NOMO-1 treated with DMSO at 0.1 percent for 48 hours (cell line): ENCODE measurements around the gene ANKRD11.
"Not testable (repeated sequence)": the region's sequence is repeated elsewhere in the genome, so short reads cannot be mapped to it uniquely, and the experiment has no call there.

Experiments used
- DNase-seq: peaks from one replicate; lab custom pipeline; 2025; ENCODE audit not compliant: unreplicated experiment; lab: John Stamatoyannopoulos, UW

ANKRD11 gene

DNA sequence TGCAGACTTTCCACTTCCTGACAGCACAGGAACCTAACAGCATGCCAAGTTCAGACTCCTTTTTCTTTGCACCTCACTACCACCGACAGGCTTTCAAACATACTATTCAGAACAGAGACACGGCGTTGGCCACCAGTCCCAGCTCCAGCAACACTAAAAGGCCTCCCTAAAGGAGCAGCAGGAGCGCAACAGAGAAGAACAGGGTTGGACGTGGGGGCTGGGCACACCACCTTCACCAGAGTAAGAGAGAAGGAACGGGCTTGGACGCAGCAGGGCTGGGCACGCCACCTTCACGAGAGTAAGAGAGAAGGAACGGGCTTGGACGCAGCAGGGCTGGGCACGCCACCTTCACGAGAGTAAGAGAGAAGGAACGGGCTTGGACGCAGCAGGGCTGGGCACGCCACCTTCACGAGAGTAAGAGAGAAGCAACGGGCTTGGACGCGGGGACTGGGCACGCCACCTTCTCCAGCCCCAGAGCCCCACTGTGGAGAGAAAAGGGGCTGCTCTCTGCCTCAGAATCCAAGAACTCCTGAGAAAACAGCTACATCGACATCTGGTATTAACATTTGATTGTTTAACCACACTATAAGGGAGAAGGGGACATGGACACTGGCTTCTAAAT, 56.9 kb downstream of the ANKRD11 start:
- not testable (repeated sequence) for DNase-seq

DNA sequence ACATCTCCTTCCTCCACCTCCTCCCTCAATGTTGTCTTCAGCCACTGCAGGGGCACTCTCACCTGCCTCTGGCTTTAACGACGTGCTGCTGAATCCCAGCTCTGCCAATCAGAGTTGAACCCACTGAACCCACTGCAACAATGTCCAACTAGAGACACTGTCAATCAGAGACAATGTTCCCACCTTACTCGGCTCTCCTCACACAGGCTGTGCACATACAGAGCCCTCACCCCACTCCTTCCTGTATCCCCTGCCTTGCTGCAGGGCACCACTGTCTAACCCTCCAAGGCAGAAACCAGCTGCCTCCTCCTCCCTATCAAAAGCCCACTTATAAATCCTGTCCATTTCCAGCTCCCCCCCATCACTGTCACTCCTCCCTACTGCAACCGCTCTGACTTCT, 58.7 kb downstream of the ANKRD11 start:
- no peak for DNase-seq

DNA sequence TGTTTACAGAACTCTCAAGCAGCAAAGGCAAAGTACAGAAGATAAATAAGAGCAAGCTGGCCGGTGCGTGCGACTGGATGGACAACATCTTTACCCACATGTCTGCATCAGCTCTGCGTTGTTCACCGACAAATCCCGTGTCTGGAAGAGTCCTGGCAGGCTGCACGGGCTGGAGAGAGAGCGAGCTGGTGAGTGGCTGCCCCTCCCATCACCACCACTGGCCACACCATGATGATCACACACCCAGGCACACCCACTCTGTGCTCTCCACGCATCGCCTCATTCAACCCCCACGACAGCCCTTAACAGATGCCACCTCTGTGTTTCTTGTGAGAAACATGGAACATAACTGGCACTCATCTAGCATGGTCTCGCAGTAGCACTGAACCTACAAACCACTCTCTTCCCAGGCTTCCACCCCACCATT, 59.2 kb downstream of the ANKRD11 start:
- DNase-seq = no peak

DNA sequence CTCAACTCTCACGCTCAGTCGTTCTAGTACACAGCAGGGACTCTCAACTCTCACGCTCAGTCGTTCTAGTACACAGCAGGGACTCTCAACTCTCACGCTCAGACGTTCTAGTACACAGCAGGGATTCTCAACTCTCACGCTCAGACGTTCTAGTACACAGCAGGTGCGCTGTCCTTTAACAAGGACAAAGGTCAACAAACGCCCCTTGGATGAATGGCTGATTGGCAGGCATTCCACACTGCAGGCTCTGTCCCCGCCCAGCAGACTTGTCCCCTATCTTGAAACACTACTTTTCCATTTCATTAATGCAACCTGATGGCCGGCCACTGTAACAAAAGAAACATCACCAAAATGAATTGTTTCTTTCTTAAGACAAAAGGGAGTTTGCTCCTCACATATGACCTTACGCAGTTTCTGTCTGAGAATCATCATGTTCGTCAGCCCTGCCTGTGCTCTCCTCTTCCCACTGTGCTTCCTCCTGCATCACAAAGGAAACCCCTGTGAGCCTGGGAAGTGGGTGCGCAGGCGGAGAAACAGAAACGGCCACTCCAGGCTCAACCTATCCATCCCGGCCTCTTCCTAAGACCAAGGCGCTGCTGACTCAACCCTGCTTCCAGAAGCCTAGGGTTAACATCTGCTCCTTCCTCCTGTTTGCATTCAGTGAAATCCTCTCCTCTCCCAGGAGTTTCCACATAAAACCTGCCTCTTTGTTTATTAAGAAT, 59.8 kb downstream of the ANKRD11 start:
- DNase-seq = no peak

DNA sequence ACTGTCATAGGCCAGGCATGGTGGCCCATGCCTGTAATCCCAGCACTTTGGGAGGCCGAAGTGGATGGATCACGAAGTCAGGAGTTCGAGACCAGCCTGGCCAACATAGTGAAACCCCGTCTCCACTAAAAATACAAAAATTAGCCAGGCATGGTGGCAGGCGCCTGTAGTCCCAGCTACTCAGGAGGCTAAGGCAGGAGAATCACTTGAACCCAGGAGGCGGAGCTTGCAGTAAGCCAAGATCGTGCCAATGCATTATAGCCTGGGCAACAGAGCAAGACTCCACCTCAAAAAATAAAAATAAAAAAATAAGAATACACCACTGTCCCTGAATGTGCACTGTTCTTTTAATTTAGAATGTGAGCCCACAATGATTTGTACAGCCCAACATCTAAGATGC, 61.8 kb downstream of the ANKRD11 start:
- DNase-seq = not testable (repeated sequence)

DNA sequence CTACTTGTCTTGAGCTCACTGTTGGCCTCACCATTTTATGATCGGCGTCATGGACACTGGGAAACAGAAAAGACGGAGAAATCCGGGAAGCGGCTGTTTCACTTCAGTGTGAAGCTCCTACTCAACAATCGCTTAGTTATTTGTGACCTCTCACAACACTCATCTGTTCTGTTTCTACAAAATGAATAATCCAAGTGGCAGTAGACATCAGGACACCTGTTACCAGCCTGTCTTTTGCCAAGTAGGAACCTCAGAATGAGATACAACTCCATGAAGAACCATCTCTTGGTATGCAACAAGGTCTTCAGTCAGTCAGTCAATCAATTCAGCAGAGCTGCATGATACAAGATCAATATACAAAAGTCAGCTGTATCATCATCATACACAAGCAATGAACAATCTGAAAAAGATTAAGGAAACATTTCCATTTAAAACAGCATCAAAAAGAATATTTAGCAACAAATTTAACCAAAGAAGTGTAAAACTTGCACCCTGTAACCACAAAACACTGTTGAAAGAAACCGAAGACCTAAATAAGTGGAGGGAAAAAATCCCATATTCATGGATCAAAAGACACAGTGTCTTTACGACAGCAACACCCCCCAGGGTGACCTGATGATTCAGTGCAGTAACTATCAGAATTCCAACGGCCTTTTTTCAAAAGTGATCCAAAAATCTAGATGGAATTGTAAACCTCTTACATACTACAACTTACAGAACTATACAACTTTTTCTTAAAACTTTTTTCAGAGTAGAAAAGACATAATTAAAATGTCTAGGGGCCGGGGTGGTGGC, 63.4 kb downstream of the ANKRD11 start:
- DNase-seq = no peak

DNA sequence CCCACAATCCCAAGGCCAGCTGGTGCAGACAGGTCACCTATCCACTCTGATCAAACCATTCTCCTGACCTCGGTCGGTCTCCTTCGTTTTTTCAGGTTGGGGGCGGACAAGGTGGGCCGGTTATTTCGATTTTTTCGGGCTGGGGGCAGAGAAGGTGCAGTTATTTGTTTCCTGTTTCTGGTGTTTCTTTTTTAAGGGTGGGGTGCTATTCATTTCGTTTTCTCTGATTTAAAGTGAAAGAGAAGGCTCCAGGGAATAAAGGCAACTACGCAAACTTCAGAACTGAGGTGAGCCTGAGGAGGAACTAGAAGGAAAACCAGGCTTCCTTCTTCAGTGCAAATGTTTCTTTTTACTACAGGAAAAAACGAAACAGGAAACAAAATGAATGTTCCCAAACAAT, 64.8 kb downstream of the ANKRD11 start:
- DNase-seq = no peak

DNA sequence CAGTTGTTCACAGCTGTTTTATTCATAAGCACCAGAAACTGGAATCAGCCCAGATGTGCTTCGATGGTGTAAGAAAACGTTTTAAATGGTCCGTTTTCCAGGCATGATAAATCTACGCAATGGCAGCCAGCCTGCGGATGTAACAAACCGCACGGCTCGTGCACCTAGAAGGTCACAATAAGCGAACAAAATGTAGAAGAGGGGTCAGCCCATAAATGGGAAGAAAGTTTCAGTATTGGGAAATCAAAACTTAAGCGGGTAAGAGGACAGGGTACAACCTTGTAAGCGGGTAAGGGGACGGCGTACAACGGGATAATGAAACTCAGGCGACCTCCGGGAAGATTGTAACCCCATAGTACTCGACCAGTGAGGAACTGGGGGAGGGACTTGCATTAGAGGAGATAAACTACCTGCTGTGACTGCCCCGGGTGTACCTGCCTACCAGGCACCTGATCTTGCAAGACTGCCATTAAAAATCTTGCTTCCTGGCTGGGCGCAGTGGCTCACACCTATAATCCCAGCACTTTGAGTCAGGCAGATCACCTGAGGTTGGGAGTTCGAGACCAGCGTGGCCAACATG, 66.6 kb downstream of the ANKRD11 start:
- DNase-seq = peak; percentile 77

DNA sequence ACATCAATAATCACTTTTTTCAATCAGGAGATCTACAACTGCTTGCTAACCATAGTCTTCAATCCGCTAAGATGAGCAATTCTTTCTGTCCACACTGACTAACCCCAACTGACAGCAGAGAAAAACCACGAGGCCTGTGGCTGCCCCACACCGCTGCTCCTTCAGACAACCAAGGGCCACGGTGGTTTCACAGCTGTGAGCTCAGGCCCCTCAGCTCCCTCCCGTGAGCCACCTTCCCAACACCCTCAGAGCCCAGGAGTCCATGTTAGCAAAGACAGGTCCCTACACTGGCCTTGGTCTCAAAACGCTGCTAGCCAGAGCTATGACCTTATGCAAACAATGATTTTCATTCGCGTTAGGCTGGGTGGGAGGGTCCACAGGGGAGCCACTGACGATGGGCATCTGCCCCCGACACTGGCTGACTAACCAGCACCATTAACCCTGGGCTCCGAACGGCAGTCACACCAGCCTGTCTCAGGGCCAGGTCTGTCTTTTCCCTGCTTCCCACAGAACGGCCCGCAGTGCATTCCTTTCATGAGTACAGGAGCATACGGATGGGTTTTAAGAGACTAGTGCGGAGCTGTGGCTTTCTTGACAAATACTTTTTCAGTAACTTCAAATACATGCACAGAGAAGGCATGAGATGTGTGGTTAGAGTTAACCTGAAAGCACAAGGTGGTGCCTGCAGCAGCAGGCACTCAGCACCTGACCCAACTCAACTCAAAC, 67.3 kb downstream of the ANKRD11 start:
- DNase-seq = peak; percentile 46

DNA sequence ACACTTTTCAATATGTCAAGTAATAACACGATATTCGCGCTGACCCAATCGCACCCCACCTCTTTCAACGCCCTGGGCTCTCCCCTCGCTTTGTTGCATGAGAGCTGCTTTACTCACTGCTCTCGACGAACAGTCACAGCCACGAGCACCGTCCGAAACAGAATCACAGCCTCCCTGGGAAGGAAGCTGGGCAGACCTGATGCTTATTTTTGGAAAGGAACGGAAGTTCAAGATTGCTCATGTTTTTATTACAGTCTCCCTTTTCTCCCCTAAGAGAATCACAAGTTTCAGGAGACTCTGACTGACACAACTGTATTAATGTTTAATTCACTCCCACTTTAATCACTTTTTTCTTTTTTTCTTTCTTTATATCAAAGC, 67.8 kb downstream of the ANKRD11 start:
- DNase-seq = peak; percentile 57

DNA sequence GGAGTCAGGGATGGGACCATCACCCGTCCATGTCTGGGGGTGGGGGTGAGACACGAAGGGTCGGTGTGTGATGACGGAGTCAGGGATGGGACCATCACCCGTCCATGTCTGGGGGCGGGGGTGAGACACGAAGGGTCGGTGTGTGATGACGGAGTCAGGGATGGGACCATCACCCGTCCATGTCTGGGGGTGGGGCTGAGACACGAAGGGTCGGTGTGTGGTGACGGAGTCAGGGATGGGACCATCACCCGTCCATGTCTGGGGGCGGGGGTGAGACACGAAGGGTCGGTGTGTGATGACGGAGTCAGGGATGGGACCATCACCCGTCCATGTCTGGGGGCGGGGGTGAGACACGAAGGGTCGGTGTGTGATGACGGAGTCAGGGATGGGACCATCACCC, 69.1 kb downstream of the ANKRD11 start:
- DNase-seq = not testable (repeated sequence)

DNA sequence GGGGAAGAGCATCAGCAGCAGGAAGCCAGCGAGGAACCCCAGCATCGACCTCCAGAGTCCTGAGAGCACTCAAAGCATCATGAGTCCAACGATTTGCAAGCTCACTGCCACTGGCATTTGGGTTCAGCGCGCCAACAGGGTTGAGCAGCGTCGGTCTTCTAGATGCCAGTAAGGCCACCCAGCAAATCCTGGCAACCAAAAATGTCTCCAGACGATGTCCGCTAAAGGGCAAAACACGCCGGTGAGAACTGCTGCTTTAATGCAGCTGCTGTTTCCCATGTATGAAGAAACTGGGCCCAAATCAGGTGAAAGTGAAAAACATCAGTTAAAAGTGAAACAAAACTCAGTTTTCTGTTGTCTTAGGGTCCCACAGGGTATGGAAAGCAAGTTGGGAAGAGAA, 70.2 kb downstream of the ANKRD11 start:
- no peak for DNase-seq

DNA sequence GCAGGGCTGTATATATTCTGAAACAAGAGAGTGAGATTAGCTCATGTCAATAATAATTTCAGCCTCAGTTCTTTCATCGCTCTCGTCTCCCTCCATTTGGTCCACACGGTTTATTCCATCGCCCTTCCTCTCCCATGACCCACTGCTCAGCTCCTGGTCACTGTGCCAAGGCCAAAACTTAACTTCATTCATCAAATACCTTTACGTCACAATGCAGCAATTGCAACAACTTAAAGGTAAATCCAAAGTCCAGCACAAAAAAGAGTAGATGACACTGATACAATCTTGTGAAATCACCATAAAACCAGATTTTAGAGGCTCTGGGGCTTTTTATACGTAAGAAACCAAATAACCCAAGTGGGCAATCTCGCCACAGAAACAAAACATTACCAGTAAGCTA, 72.0 kb downstream of the ANKRD11 start:
- DNase-seq = no peak

DNA sequence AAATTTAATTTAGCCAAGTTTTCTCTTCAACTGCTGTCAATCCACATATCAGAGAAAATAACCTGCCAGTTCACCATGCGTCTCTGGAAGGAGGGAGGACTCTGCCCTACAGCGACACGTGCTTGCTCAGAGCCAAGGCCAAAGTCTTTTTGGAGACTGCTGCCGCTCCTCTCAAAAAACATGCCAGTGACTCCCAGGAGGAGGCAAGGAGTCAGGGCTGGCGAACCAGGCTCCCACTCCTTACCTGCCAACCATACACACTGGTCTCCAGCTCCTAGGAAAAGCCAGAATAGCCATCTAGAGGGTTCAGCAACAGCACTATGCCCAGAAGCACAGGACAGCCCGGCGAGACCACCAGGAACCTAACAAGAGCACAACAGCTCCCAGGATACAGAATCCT, 73.0 kb downstream of the ANKRD11 start:
- no peak for DNase-seq

DNA sequence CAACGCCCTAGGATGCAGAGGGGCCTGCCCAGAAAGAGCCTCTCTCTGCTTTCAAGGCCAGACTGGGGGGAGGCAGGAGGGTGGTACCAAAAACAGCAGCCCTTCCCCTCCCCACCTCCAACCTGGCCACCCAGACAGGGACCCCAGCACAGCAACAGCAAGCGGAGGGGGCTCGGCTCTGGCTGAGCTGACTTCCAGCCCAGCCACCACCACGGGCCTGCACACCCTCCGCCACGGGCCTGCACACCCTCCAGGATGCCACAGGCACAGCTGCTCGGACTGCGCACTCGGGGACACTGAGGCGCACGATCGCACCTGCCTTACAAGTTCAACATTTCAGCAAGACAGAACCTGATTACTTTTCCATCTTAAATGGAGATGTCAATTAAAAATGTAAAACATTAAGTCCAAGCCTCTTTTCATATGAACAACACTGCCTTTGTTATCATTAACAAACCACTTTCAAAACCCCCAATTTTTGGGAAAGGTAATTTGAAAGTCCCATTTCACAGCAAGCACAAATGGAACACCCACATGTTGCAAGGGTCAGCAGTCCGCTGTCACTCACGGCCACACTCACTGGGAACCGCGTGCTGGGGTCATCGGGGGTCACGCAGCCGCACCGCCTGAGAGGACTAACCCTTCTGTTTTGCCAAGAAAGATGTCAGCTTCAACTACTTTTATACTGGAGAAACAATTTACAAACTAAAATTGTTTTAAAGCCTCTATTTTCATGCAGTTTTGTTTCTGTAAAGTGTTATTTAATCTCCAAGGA, 76.4 kb downstream of the ANKRD11 start:
- DNase-seq = no peak

DNA sequence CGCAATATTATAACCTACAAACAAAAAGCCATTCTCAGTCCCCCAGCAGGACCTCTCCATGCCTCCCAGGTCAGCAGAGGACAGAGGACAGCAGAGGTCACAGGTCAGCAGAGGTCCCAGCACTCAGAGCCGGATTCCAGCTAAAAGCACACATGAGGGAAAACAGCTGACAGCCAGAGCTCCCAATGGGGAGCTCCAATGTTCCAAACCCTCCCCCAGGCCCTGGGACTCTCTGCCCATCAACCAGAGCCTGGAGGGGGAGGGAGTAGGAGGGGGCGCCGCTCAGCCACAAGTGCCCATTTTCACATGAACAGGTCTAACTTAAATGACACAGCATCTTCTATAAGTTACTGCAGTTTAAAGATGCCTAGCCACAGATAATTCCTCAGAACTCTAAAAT, 77.5 kb downstream of the ANKRD11 start:
- no peak for DNase-seq

DNA sequence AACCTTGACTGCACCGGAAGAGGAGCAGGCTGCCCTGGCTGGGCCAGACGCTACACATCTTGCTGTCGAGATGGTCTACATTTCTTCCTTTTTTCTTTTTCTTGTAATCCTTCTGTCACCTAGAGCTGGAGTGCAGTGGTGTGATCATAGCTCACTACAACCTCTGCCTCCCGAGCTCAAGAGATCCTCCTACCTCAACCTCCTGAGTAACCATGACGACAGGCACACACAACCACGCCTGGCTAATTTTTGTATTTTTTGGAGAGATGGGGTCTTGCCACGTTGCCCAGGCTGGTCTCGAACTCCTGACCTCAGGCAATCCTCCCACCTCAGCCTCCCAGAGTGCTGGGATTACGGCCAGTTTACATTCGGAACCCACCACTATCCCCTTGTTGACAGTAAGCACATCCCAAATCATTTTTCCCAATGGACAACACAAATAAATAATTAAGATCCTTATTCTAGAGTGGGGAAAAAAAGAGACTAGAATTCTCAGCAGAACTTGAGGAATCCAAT, 79.0 kb downstream of the ANKRD11 start:
- no peak for DNase-seq

DNA sequence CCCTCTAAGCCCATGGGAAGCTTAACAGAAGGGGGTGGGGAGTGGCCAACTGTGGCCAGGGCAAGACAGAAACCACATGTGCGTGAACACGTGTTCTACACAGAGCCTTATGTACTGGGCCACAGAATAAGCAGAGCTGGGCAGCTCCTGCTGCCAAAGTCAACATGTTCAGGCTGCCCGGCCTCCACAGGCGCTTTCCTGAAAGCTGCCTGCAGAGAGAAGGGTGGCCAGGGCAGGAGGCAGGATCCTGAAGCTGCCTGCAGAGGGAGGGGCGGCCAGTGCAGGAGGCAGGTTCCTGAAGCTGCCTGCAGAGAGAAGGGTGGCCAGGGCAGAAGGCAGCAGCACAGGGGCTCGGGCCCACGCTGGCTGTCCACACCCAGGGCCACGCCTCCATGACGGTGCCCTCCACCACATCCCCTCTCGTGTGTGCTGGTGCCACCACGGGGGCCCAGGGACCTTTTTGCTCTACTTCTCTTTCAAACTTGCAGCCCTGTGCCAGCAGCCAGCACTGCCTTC, 79.5 kb downstream of the ANKRD11 start:
- no peak for DNase-seq

DNA sequence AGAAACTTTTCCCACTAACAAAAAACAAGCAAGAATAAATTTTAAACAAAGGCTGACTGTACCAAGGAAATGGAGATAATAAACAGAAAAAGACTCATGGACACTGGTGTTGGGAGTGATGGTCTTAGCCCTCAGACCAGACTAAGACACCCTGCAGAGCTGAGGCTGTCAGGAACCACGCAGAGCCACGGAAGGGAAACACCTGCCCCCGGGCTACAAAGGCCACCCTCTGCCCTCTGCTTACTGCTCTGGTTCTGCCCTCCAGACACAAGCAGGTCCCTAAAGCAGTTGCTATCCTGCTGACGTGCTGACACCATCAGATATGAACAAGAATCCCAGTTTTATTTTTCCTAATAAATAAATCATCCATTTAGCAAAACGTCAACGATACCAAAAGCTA, 80.0 kb downstream of the ANKRD11 start:
- no peak for DNase-seq

DNA sequence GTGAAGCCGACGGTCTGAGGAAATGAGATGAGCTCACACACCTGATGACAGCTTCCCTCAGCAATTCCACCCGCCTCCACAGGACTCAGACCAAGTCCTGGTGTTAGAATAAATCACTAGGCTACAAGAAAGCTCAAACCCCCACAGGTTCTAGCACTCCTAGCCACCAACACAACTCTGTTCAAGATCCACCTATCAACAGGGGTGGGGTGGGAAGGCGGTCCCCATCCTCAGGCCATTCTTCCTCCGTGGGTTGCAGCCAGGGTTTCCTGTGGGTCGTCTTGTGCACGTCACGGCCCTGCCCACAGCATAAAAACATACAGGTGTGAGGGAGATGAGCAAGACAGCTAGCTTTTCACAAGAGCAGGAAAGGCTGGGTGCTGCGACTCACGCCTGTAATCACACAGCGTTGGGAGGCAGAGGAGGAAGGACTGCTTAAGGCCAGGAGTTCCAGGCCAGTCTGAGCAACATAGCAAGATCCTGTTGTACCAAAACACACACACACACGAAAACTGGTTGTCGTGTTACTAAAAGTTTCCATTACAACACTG, 81.1 kb downstream of the ANKRD11 start:
- DNase-seq = no peak
